Stomach (tissue), 9 donors: ENCODE results near the gene MYH6. TPM values are rescaled to one million over a fixed set of nuclear protein-coding genes. Genes with fewer than 3 reads are reported as not detected.

Experiments
- DNase-seq, 2 donors: peaks; one replicate each; pipeline versions ENCODE4 v3.0.0 to v3.0.0-alpha.2; 2013 to 2019
- H3K27ac ChIP-seq, 5 donors: fragments of 200-600 bp in 4 of 5; sonication (generic) in 4 of 5; one replicate each; pipeline ENCODE4 v1.5.1; 2013 to 2019; ENCODE audit warnings: mild to moderate bottlenecking in 1 of 5, moderate library complexity in 1 of 5
- H3K27me3 ChIP-seq, 3 donors: fragments of 200-600 bp; sonication (generic); one replicate each; pipeline ENCODE4 v1.5.1; 2017 to 2019; ENCODE audit warnings: mixed run types in 1 of 3
- H3K36me3 ChIP-seq, 4 donors: fragments of 200-600 bp; sonication (generic); 1 replicate in 3 of 4; 2 replicates in 1 of 4; pipeline ENCODE4 v1.5.1; 2016 to 2019
- H3K4me1 ChIP-seq, 4 donors: fragments of 200-600 bp; sonication (generic); one replicate each; pipeline ENCODE4 v1.5.1; 2016 to 2019
- H3K4me3 ChIP-seq, 4 donors: fragments of 200-600 bp; sonication (generic) in 3 of 4; one replicate each; pipeline ENCODE4 v1.5.1; 2016 to 2019; ENCODE audit warnings: mild to moderate bottlenecking in 1 of 4
- H3K9me3 ChIP-seq, 4 donors: fragments of 200-600 bp; sonication (generic); one replicate each; pipeline ENCODE4 v1.5.1; 2016 to 2019
- CTCF ChIP-seq, 7 experiments: fragments of 450-650 bp in 4 of 7; fragments of 200-600 bp in 3 of 7; sonication (generic) in 3 of 7; IDR thresholded peaks; one replicate each; pipeline ENCODE4 v1.5.1; 2016 to 2019; ENCODE audit warnings: antibody characterized with exemption in 7 of 7, control low read depth in 2 of 7, mild to moderate bottlenecking in 1 of 7
- EP300 ChIP-seq: sonication (generic); formaldehyde crosslinking; IDR thresholded peaks from one replicate; pipeline ENCODE4 v1.6.1; 2017; ENCODE audit warnings: antibody characterized with exemption
- POLR2A ChIP-seq, 4 donors: fragments of 450-650 bp; IDR thresholded peaks; one replicate each; pipeline ENCODE4 v1.6.1; 2016; ENCODE audit warnings: antibody characterized with exemption in 4 of 4, control low read depth in 2 of 4, mild to moderate bottlenecking in 1 of 4, moderate library complexity in 1 of 4
- POLR2AphosphoS5 ChIP-seq, 3 donors: sonication (generic); formaldehyde crosslinking; IDR thresholded peaks; one replicate each; pipeline ENCODE4 v1.6.1; 2016; ENCODE audit warnings: antibody characterized with exemption in 3 of 3
- WGBS, 5 donors: extraction: QIAGEN DNeasy Blood & Tissue Kit in 3 of 5; methylation state at CpG; one replicate each; pipeline versions ENCODE4 v1.1.5 to v1.1.7; 2013 to 2018; 5-methylcytosine and 5-hydroxymethylcytosine counted together
- intact Hi-C: fragments of 100-400 bp; cut with DNase I; formaldehyde crosslinking; loops from one replicate; pipeline ENCODE4 v1.15.1; 2023; ENCODE audit warnings: low total_unique reads
- polyA plus RNA-seq, 3 donors: library from polyadenylated mRNA; stranded (reverse); fragments of 200-250 nt; gene quantifications; one replicate each; pipeline ENCODE4 v1.2.3, GENCODE V29; 2013
- total RNA-seq, 5 donors: library from RNA; depleted of rRNA; stranded (reverse); fragments of >200 nt; gene quantifications; one replicate each; pipeline versions ENCODE4 v1.1.0 to v1.2.3, GENCODE V29; 2014 to 2016
- donor health status: healthy with polysubstance abuse.
- donor health status: Bipolar disorder and iron deficiency.
- donor health status: healthy.

Gene MYH6
- total and polyA plus RNA-seq, 8 donors, result 0.37 to 3.2 (median 0.97) TPM; not detected in 4

DNA sequence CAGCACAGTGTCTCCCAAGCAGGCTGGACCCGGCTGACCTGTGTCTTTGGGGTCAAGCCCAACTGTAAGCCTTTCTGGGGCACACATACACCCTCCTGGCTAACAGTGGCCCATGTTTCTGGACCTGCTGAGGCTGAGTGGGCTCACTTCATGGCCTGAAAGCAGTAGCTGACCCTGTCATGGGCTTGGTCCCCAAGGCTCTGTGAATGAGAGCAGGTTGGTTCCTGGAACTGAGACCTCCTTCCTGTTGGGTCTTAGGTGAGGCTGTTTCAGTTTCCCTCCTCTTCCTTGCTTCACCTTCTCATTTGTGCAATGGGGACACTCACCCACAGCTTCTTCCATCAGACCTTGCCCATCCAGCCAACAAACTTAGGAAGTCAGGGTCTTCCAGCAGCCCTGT lies 36.2 kb downstream of the MYH6 start:
- H3K9me3 ChIP-seq, result no peaks in the 10 kb centered on the region
- no peak overlapping the region for H3K27ac ChIP-seq
- 75 to 86% (median 78%) methylated on average over 1 of the region's 1 CpG; no CpG with 5 or more reads in 1 of the 5 donors for WGBS, 5 donors
- DNase-seq, result no peak
- TF ChIP-seq CTCF (IDR thresholded peaks at IDR 0.05), result no peak
- H3K36me3 ChIP-seq, result no peaks in the 10 kb centered on the region
- no peak overlapping the region for H3K4me3 ChIP-seq
- peaks cover 0 to 11% (median 2%) of the 10 kb centered on the region in 4 donors for H3K4me1 ChIP-seq
- H3K27me3 ChIP-seq, result peaks cover 0 to under 1% (median 0%) of the 10 kb centered on the region in 3 donors
- intact Hi-C loops, result loop anchor here (5.0 kb wide), 1 partner anchor 110 kb away; no protein-coding TSS in a partner anchor

DNA sequence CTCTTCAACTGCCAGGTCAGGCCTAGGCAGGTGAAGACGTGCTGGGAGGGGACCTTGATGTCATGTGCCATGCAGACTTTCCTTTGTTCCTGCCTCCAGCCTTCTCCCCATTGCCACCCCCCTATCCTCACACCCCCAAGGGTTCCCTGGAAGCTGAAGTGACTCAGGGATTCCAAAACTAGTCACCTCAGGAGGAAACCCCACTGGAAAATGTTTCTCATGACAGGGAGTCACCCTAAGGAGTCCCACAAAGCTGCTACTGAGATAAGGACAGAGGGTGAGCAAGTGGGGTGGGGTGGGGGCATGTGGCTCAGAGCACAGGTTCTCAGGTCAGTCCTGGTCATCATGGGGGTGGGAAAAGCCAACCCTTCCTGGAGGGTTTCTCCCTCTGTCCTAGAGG lies 37.9 kb downstream of the MYH6 start:
- intact Hi-C loops, result loop anchor here (5.0 kb wide), 1 partner anchor 108 kb away; no protein-coding TSS in a partner anchor
- H3K4me1 ChIP-seq, result peaks cover 4 to 23% (median 14%) of the 10 kb centered on the region in 4 donors
- no peak for TF ChIP-seq CTCF (IDR thresholded peaks at IDR 0.05)
- TF ChIP-seq POLR2AphosphoS5 (IDR thresholded peaks at IDR 0.05), result no peak
- no peak for TF ChIP-seq EP300
- 38 to 86% (median 63%) methylated on average over 1 of the region's 1 CpG for WGBS, 5 donors
- H3K27me3 ChIP-seq, result peaks cover 0 to 17% (median 10%) of the 10 kb centered on the region in 3 donors
- DNase-seq, result no peak
- H3K4me3 ChIP-seq, result no peak overlapping the region
- H3K9me3 ChIP-seq, result no peaks in the 10 kb centered on the region
- no peaks in the 10 kb centered on the region for H3K36me3 ChIP-seq
- no peak overlapping the region for H3K27ac ChIP-seq

DNA sequence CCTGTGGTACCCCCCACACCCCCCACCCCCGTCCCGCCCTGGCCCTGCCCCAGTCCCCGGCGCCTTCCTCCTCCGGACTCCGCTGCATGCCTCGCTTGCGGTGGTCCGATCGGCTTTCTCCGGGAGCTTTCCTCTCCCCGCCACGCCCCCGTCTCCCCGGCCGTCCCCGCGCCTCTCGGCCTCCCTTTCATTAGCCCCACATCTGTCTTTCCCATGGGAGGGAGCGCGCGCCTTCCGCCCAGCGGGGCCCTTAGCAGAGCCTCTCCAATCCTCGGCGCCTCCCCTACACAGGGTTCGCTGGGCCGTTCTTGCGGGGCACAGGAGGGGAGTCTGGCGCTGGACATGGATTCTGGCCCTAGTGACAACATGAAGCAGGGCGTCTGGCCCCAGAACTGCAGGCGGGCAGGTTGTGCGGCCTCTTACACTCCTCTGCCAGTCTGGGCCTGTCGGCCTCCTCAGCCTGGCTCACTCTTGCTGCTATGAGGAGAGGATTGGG lies 41.6 kb downstream of the MYH6 start:
- 16 to 29% (median 24%) methylated on average over 15 to 34 of the region's 34 CpGs for WGBS, 5 donors
- TF ChIP-seq CTCF (IDR thresholded peaks at IDR 0.05), result no peak
- TF ChIP-seq POLR2AphosphoS5 (IDR thresholded peaks at IDR 0.05), result peak in 1 of 3 donors; percentile 3
- no peak for TF ChIP-seq POLR2A (IDR thresholded peaks at IDR 0.05)
- no peak for TF ChIP-seq EP300

GRCh38 chr14:23365732-23366425 lies 42.2 kb downstream of the MYH6 start:
- Histone ChIP-seq H3K4me3 (peak overlapping the region; percentile 47 to 65 (median 49)), H3K9me3 (no peaks in the 10 kb centered on the region), H3K27me3 (peaks cover 0 to 32% (median 24%) of the 10 kb centered on the region in 3 donors), H3K36me3 (no peaks in the 10 kb centered on the region), H3K4me1 (peaks cover 8 to 63% (median 35%) of the 10 kb centered on the region in 4 donors), H3K27ac (peak overlapping the region; percentile 77 to 94 (median 84))
- DNase-seq, result peak in 1 of 2 donors; percentile 72
- WGBS, 5 donors, result 2 to 28% (median 3%) methylated on average over 6 to 48 of the region's 51 CpGs
- intact Hi-C loops, result no loop called here
- no peak for TF ChIP-seq CTCF (IDR thresholded peaks at IDR 0.05)
- peak; percentile 52 to 61 (median 56) for TF ChIP-seq POLR2AphosphoS5 (IDR thresholded peaks at IDR 0.05)
- TF ChIP-seq POLR2A (IDR thresholded peaks at IDR 0.05), result no peak
- no peak for TF ChIP-seq EP300

More for the DNA sequence above, 41.6 kb downstream of the MYH6 start:
- no peaks in the 10 kb centered on the region for H3K9me3 ChIP-seq
- peaks cover 0 to 32% (median 24%) of the 10 kb centered on the region in 3 donors for H3K27me3 ChIP-seq
- no peaks in the 10 kb centered on the region for H3K36me3 ChIP-seq
- H3K4me3 ChIP-seq, result peak overlapping the region; percentile 47 to 65 (median 49)
- DNase-seq, result peak in 1 of 2 donors; percentile 94
- peaks cover 8 to 58% (median 33%) of the 10 kb centered on the region in 4 donors for H3K4me1 ChIP-seq
- intact Hi-C loops, result no loop called here
- peak overlapping the region; percentile 62 to 94 (median 84) for H3K27ac ChIP-seq
